Common myeloid progenitor, CD34-positive (primary cell): ENCODE measurements around the gene SLC1A2.

Source experiments
- CTCF ChIA-PET: fragments of 350-600 bp; sonication (Branson Sonifier 250); formaldehyde crosslinking; loops from one replicate; lab custom pipeline; 2021; ENCODE audit warnings: antibody characterized with exemption; lab: Charles Lee
- POLR2A ChIA-PET: fragments of 350-600 bp; sonication (Branson Sonifier 250); formaldehyde crosslinking; loops from one replicate; lab custom pipeline; 2021; ENCODE audit warnings: antibody characterized with exemption; lab: Charles Lee
- DNase-seq, 3 donors: peaks; one replicate each; pipeline versions ENCODE4 v3.0.0 to v3.0.0-alpha.2; 2013
- H3K27ac ChIP-seq, 2 experiments: 1 replicate in 1 of 2; 2 replicates in 1 of 2; pipeline ENCODE4 v1.7.0; 2013; ENCODE audit warnings: inconsistent platforms in 2 of 2, low read length in 2 of 2, mild to moderate bottlenecking in 2 of 2, low read depth in 1 of 2, moderate library complexity in 1 of 2; ENCODE audit not compliant: severe bottlenecking in 2 of 2, insufficient read depth in 1 of 2, poor library complexity in 1 of 2
- H3K27me3 ChIP-seq, 5 experiments: replicated peaks in 2 of 5; 1 replicate in 3 of 5; 2 replicates in 2 of 5; pipeline versions ENCODE4 v1.6.1 to v1.7.0; 2013; ENCODE audit warnings: low read length in 4 of 5, mild to moderate bottlenecking in 2 of 5, moderate library complexity in 2 of 5, inconsistent platforms in 1 of 5; ENCODE audit not compliant: insufficient read depth in 5 of 5, control insufficient read depth in 4 of 5
- H3K36me3 ChIP-seq, 4 experiments: 1 replicate in 2 of 4; 2 replicates in 2 of 4; pipeline versions ENCODE4 v1.6.1 to v1.7.0; 2013; ENCODE audit warnings: low read length in 3 of 4, control low read depth in 1 of 4, mild to moderate bottlenecking in 1 of 4; ENCODE audit not compliant: control insufficient read depth in 4 of 4, insufficient read depth in 4 of 4
- H3K4me1 ChIP-seq, 4 experiments: 1 replicate in 3 of 4; 2 replicates in 1 of 4; pipeline versions ENCODE4 v1.6.1 to v1.7.1; 2013; ENCODE audit warnings: low read length in 3 of 4, mild to moderate bottlenecking in 3 of 4, control low read depth in 1 of 4, inconsistent platforms in 1 of 4, moderate library complexity in 1 of 4; ENCODE audit not compliant: control insufficient read depth in 4 of 4, insufficient read depth in 4 of 4; ENCODE audit errors: control extremely low read depth in 1 of 4
- H3K4me3 ChIP-seq, 7 experiments: 1 replicate in 4 of 7; 2 replicates in 3 of 7; pipeline versions ENCODE4 v1.5.1 to v1.7.0; 2013; ENCODE audit warnings: mild to moderate bottlenecking in 7 of 7, low read length in 6 of 7, moderate library complexity in 6 of 7, inconsistent platforms in 2 of 7, low read depth in 2 of 7, control low read depth in 1 of 7; ENCODE audit not compliant: insufficient read depth in 4 of 7, control insufficient read depth in 1 of 7; ENCODE audit errors: extremely low read depth in 1 of 7
- H3K9me3 ChIP-seq, 5 experiments: 1 replicate in 4 of 5; 2 replicates in 1 of 5; pipeline versions ENCODE4 v1.6.1 to v1.7.1; 2013; ENCODE audit warnings: low read length in 4 of 5, mild to moderate bottlenecking in 2 of 5, inconsistent platforms in 1 of 5, low read depth in 1 of 5, moderate library complexity in 1 of 5; ENCODE audit not compliant: control insufficient read depth in 4 of 5, insufficient read depth in 2 of 5; ENCODE audit errors: control extremely low read depth in 1 of 5
- WGBS: methylation state at CpG from one replicate; pipeline ENCODE4 v1.1.5; 2013; ENCODE audit not compliant: insufficient coverage; 5-methylcytosine and 5-hydroxymethylcytosine counted together

Gene SLC1A2

GRCh38 chr11:35389897-35390465, 29.4 kb downstream of the SLC1A2 start:
- CTCF ChIA-PET = interaction anchor here (1.1 to 10.1 kb wide), 5 partner anchors 210 to 803 kb away, joined by 3 to 101 read pairs (median 3); no protein-coding TSS in a partner anchor
- H3K9me3 ChIP-seq = peaks cover 0 to 2% (median 0%) of the 10 kb centered on the region in 5 experiments
- H3K27me3 ChIP-seq = peaks cover 0 to 3% (median 0%) of the 10 kb centered on the region in 5 experiments
- peaks cover 0 to 8% (median 4%) of the 10 kb centered on the region in 4 experiments for H3K4me1 ChIP-seq
- H3K4me3 ChIP-seq = no peak overlapping the region
- WGBS = 94% methylated on average over 3 of the region's 6 CpGs
- no peaks in the 10 kb centered on the region for H3K36me3 ChIP-seq
- DNase-seq = no peak
- POLR2A ChIA-PET = no interaction called here
- no peak overlapping the region for H3K27ac ChIP-seq

- H3K36me3 ChIP-seq = no peaks in the 10 kb centered on the region
- DNase-seq = no peak
- H3K9me3 ChIP-seq = peaks cover 0 to 3% (median 0%) of the 10 kb centered on the region in 5 experiments
- peaks cover 0 to 8% (median 4%) of the 10 kb centered on the region in 4 experiments for H3K4me1 ChIP-seq
- H3K4me3 ChIP-seq = no peak overlapping the region
- POLR2A ChIA-PET = no interaction called here
- H3K27ac ChIP-seq = no peak overlapping the region
- CTCF ChIA-PET = interaction anchor here (0.9 to 10.1 kb wide), 5 partner anchors 209 to 465 kb away, joined by 3 to 101 read pairs (median 3); no protein-coding TSS in a partner anchor
- WGBS = no CpG with 5 or more reads among the region's 1 CpG
- H3K27me3 ChIP-seq = peaks cover 0 to 3% (median 0%) of the 10 kb centered on the region in 5 experiments
These were observed 30.2 kb downstream of the SLC1A2 start for GRCh38 chr11:35389112-35389511.

GRCh38 chr11:35388061-35388460, 31.3 kb downstream of the SLC1A2 start:
- DNase-seq = no peak
- ChIA-PET POLR2A (no interaction called here), CTCF (interaction anchor here (0.9 to 10.1 kb wide), 4 partner anchors 24 to 547 kb away, joined by 3 to 101 read pairs (median 4); no protein-coding TSS in a partner anchor)
- Histone ChIP-seq H3K4me3 (no peak overlapping the region), H3K27me3 (peaks cover 0 to 3% (median 0%) of the 10 kb centered on the region in 5 experiments), H3K4me1 (peaks cover 0 to 8% (median 4%) of the 10 kb centered on the region in 4 experiments), H3K9me3 (peaks cover 0 to 3% (median 0%) of the 10 kb centered on the region in 5 experiments), H3K27ac (no peak overlapping the region), H3K36me3 (no peaks in the 10 kb centered on the region)
- WGBS = no CpG with 5 or more reads among the region's 5 CpGs

- CTCF ChIA-PET = interaction anchor here (1.0 to 10.1 kb wide), 4 partner anchors 23 to 800 kb away, joined by 4 to 101 read pairs (median 4); no protein-coding TSS in a partner anchor
- Histone ChIP-seq H3K27me3 (no peaks in the 10 kb centered on the region), H3K4me1 (peaks cover 0 to 8% (median 4%) of the 10 kb centered on the region in 4 experiments), H3K9me3 (peaks cover 0 to 3% (median 0%) of the 10 kb centered on the region in 5 experiments), H3K36me3 (no peaks in the 10 kb centered on the region), H3K4me3 (no peak overlapping the region), H3K27ac (no peak overlapping the region)
- DNase-seq = peak; percentile 39 to 82 (median 72)
- WGBS = 60% methylated on average over 1 of the region's 4 CpGs
- POLR2A ChIA-PET = no interaction called here
These were observed 32.0 kb downstream of the SLC1A2 start for GRCh38 chr11:35387111-35387982.

GRCh38 chr11:35383953-35384352, 35.4 kb downstream of the SLC1A2 start:
- Histone ChIP-seq H3K4me3 (no peak overlapping the region), H3K36me3 (no peaks in the 10 kb centered on the region), H3K27me3 (no peaks in the 10 kb centered on the region), H3K9me3 (peaks cover 0 to 3% (median 0%) of the 10 kb centered on the region in 5 experiments), H3K27ac (no peak overlapping the region), H3K4me1 (no peaks in the 10 kb centered on the region)
- DNase-seq = no peak
- CTCF ChIA-PET = interaction anchor here (2.1 kb wide), 1 partner anchor 16 kb away, joined by 8 read pairs; no protein-coding TSS in a partner anchor
- 100% methylated on average over 1 of the region's 5 CpGs for WGBS
- POLR2A ChIA-PET = no interaction called here

GRCh38 chr11:35381709-35382322, 37.5 kb downstream of the SLC1A2 start:
- CTCF ChIA-PET = interaction anchor here (1.1 to 2.1 kb wide), 3 partner anchors 11 to 455 kb away, joined by 3 to 8 read pairs (median 7); no protein-coding TSS in a partner anchor
- WGBS = 100% methylated on average over 1 of the region's 4 CpGs
- POLR2A ChIA-PET = no interaction called here

More at GRCh38 chr11:35381709-35382322, 37.5 kb downstream of the SLC1A2 start:
- no peaks in the 10 kb centered on the region for H3K4me1 ChIP-seq
- no peak overlapping the region for H3K27ac ChIP-seq
- no peaks in the 10 kb centered on the region for H3K27me3 ChIP-seq
- H3K36me3 ChIP-seq = no peaks in the 10 kb centered on the region
- no peak for DNase-seq
- H3K9me3 ChIP-seq = peaks cover 0 to 3% (median 0%) of the 10 kb centered on the region in 5 experiments
- no peak overlapping the region for H3K4me3 ChIP-seq
